Measurements from ENCODE around the gene SLIT3.

The SLIT3 gene

GRCh38 chr5:169081000-169081724, 219.8 kb downstream of the SLIT3 start:
- no peak for DNase-seq (ENCODE audit: low read depth, low spot score)

GRCh38 chr5:169080448-169080911, 220.5 kb downstream of the SLIT3 start:
- no peak for DNase-seq (ENCODE audit: low read depth, low spot score)

- DNase-seq (ENCODE audit: low read depth, low spot score), result no peak
Measured at GRCh38 chr5:169079697-169080096, 221.2 kb downstream of the SLIT3 start.

- DNase-seq (ENCODE audit: low read depth, low spot score), result no peak
Measured at GRCh38 chr5:169074839-169075238, 226.1 kb downstream of the SLIT3 start.

GRCh38 chr5:169072233-169072632, 228.7 kb downstream of the SLIT3 start:
- DNase-seq (ENCODE audit: low read depth, low spot score), result no peak

- DNase-seq (ENCODE audit: low read depth, low spot score), result no peak
Measured at GRCh38 chr5:169070413-169070812, 230.5 kb downstream of the SLIT3 start.

GRCh38 chr5:169067751-169068173, 233.2 kb downstream of the SLIT3 start:
- DNase-seq (ENCODE audit: low read depth, low spot score), result no peak

- DNase-seq (ENCODE audit: low read depth, low spot score), result no peak
Measured at GRCh38 chr5:169065400-169065799, 235.5 kb downstream of the SLIT3 start.

- no peak for DNase-seq (ENCODE audit: low read depth, low spot score)
Measured at GRCh38 chr5:169064093-169064492, 236.8 kb downstream of the SLIT3 start.

- DNase-seq (ENCODE audit: low read depth, low spot score), result no peak
Measured at GRCh38 chr5:169063316-169063953, 237.5 kb downstream of the SLIT3 start.

GRCh38 chr5:169062690-169063089, 238.2 kb downstream of the SLIT3 start:
- DNase-seq (ENCODE audit: low read depth, low spot score), result no peak

- DNase-seq (ENCODE audit: low read depth, low spot score), result no peak
Measured at GRCh38 chr5:169054506-169054905, 246.4 kb downstream of the SLIT3 start.

- no peak for DNase-seq (ENCODE audit: low read depth, low spot score)
Measured at GRCh38 chr5:169052207-169052606, 248.7 kb downstream of the SLIT3 start.

GRCh38 chr5:169051351-169051750, 249.6 kb downstream of the SLIT3 start:
- no peak for DNase-seq (ENCODE audit: low read depth, low spot score)

- no peak for DNase-seq (ENCODE audit: low read depth, low spot score)
Measured at GRCh38 chr5:169050636-169051035, 250.3 kb downstream of the SLIT3 start.

- DNase-seq (ENCODE audit: low read depth, low spot score), result no peak
Measured at GRCh38 chr5:169050146-169050571, 250.8 kb downstream of the SLIT3 start.

- DNase-seq (ENCODE audit: low read depth, low spot score), result no peak
Measured at GRCh38 chr5:169049712-169050111, 251.2 kb downstream of the SLIT3 start.

GRCh38 chr5:169048181-169049125, 252.5 kb downstream of the SLIT3 start:
- no peak for DNase-seq (ENCODE audit: low read depth, low spot score)

- DNase-seq (ENCODE audit: low read depth, low spot score), result no peak
Measured at GRCh38 chr5:169044962-169045361, 256.0 kb downstream of the SLIT3 start.

- DNase-seq (ENCODE audit: low read depth, low spot score), result no peak
Measured at GRCh38 chr5:169041180-169041579, 259.8 kb downstream of the SLIT3 start.

- DNase-seq (ENCODE audit: low read depth, low spot score), result no peak
Measured at GRCh38 chr5:169039592-169039991, 261.3 kb downstream of the SLIT3 start.

- no peak for DNase-seq (ENCODE audit: low read depth, low spot score)
Measured at GRCh38 chr5:169037466-169037865, 263.5 kb downstream of the SLIT3 start.

All from iPS DF 19.7 (cell line).